ENCODE measurements around the gene GRM6.

DNA sequence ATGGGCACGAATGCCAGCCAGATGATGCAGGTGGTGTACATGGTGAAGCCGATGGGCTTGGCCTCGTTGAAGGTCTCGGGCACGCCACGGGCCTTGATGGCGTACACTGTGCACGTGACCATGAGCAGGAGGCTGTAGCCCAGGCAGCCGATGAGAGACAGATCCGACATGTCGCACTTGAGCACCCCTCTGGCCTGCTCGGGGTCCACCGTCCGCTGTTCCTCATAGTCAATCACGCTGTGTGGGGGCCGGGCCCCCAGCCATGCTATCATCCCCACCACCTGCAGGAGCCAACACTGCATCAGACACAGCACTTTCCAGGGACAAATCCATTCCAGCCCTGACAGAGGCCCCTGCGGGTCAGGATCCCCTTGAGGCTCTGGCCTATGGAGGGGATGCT is 12.2 kb downstream of the GRM6 start:
- TF ChIP-seq, protein P1, sequence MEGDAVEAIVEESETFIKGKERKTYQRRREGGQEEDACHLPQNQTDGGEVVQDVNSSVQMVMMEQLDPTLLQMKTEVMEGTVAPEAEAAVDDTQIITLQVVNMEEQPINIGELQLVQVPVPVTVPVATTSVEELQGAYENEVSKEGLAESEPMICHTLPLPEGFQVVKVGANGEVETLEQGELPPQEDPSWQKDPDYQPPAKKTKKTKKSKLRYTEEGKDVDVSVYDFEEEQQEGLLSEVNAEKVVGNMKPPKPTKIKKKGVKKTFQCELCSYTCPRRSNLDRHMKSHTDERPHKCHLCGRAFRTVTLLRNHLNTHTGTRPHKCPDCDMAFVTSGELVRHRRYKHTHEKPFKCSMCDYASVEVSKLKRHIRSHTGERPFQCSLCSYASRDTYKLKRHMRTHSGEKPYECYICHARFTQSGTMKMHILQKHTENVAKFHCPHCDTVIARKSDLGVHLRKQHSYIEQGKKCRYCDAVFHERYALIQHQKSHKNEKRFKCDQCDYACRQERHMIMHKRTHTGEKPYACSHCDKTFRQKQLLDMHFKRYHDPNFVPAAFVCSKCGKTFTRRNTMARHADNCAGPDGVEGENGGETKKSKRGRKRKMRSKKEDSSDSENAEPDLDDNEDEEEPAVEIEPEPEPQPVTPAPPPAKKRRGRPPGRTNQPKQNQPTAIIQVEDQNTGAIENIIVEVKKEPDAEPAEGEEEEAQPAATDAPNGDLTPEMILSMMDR (IDR thresholded peaks at IDR 0.05), result no peak
- no peak for TF ChIP-seq POLR2A (IDR thresholded peaks at IDR 0.05)
